Measurements from ENCODE around the gene NCAN. TPM values are rescaled to one million over a fixed set of nuclear protein-coding genes. Genes with fewer than 3 reads are reported as not detected.

The NCAN gene
- polyA plus RNA-seq, 3 donors = not detected

- peaks cover 0 to 8% of the 10 kb centered on the region in 2 donors for H3K27me3 ChIP-seq (ENCODE audit: control insufficient read depth in 2 of 2, insufficient read depth in 2 of 2, low read length in 2 of 2)
- Mint-ChIP-seq H3K27me3 (ENCODE audit: low read depth in 3 of 3) (peaks cover 8 to 20% (median 13%) of the 10 kb centered on the region in 3 donors), H3K4me1 (peaks cover 24% of the 10 kb centered on the region), H3K9me3 (peaks cover 0 to 3% (median 0%) of the 10 kb centered on the region in 7 donors), H3K36me3 (peaks cover 6 to 16% of the 10 kb centered on the region in 2 donors), H3K4me3 (peak overlapping the region; percentile 58 to 78), H3K27ac (no peak overlapping the region)
- H3K9me3 ChIP-seq (replicated peaks in 1 of 2; ENCODE audit: control insufficient read depth in 1 of 2, insufficient read depth in 1 of 2, low read length in 2 of 2) = no peaks in the 10 kb centered on the region
- intact Hi-C loops (cut with micrococcal nuclease) = no loop called here
- no peaks in the 10 kb centered on the region for H3K79me2 ChIP-seq (ENCODE audit: insufficient read depth, low read length)
- no peak for DNase-seq
- TF ChIP-seq CTCF (IDR thresholded peaks at IDR 0.05) = no peak
- no peak overlapping the region for H3K27ac ChIP-seq (ENCODE audit: low read depth in 1 of 2, low read length in 2 of 2)
- no peaks in the 10 kb centered on the region for H3K36me3 ChIP-seq (replicated peaks in 1 of 2; ENCODE audit: control insufficient read depth in 1 of 2, insufficient read depth in 2 of 2, low read length in 2 of 2)
- peaks cover 31% of the 10 kb centered on the region for H4K20me1 ChIP-seq (ENCODE audit: insufficient read depth, low read length)
- H3K4me1 ChIP-seq (ENCODE audit: control insufficient read depth in 1 of 2, insufficient read depth in 2 of 2, low read length in 2 of 2) = peaks cover 10 to 16% of the 10 kb centered on the region in 2 donors
- WGBS (ENCODE audit: insufficient coverage) = 86% methylated on average over 8 of the region's 9 CpGs
- peak overlapping the region in 1 of 3 experiments; percentile 53 for H3K4me3 ChIP-seq (replicated peaks in 1 of 3; ENCODE audit: low read depth in 2 of 3, low read length in 3 of 3)
- no peak overlapping the region for H2AFZ ChIP-seq (ENCODE audit: insufficient read depth, low read depth, low read length, poor library complexity, severe bottlenecking)
- no peak overlapping the region for H3K9ac ChIP-seq (ENCODE audit: insufficient read depth, low read length, poor library complexity, severe bottlenecking)
- peak overlapping the region; percentile 56 for H3K4me2 ChIP-seq (replicated peaks; ENCODE audit: extremely low read depth, low read length, poor library complexity, severe bottlenecking)
Observed at GRCh38 chr19:19169236-19170052, 42.3 kb upstream of the NCAN start.

- peak within 1 kb of the TSS; percentile 58 to 78 for H3K4me3 Mint-ChIP-seq
- H3K4me2 ChIP-seq (replicated peaks; ENCODE audit: extremely low read depth, low read length, poor library complexity, severe bottlenecking) = peak within 1 kb of the TSS; percentile 56
- H3K4me3 ChIP-seq (replicated peaks in 1 of 3; ENCODE audit: low read depth in 2 of 3, low read length in 3 of 3) = peak within 1 kb of the TSS in 1 of 3 experiments; percentile 53
- H4K20me1 ChIP-seq (ENCODE audit: insufficient read depth, low read length) = peaks cover 34% of the 10 kb centered on the region
- H3K27me3 ChIP-seq (ENCODE audit: control insufficient read depth in 2 of 2, insufficient read depth in 2 of 2, low read length in 2 of 2) = peaks cover 0 to 8% of the 10 kb centered on the region in 2 donors
- H3K27me3 Mint-ChIP-seq (ENCODE audit: low read depth in 3 of 3) = peaks cover 8 to 20% (median 12%) of the 10 kb centered on the region in 3 donors
- H3K9me3 Mint-ChIP-seq = peaks cover 0 to 3% (median 0%) of the 10 kb centered on the region in 7 donors
- peak; percentile 39 to 61 (median 47) for DNase-seq
- no peak within 1 kb of the TSS for H3K27ac ChIP-seq (ENCODE audit: low read depth in 1 of 2, low read length in 2 of 2)
- peak within 1 kb of the TSS in 3 of 7 donors; percentile 38 to 62 (median 56) for H3K27ac Mint-ChIP-seq
- peaks cover 10 to 16% of the 10 kb centered on the region in 2 donors for H3K4me1 ChIP-seq (ENCODE audit: control insufficient read depth in 1 of 2, insufficient read depth in 2 of 2, low read length in 2 of 2)
- 20% methylated on average over 56 of the region's 56 CpGs for WGBS (ENCODE audit: insufficient coverage)
- no peaks in the 10 kb centered on the region for H3K9me3 ChIP-seq (replicated peaks in 1 of 2; ENCODE audit: control insufficient read depth in 1 of 2, insufficient read depth in 1 of 2, low read length in 2 of 2)
- no peak for TF ChIP-seq CTCF (IDR thresholded peaks at IDR 0.05)
- peaks cover 6 to 16% of the 10 kb centered on the region in 2 donors for H3K36me3 Mint-ChIP-seq
- no peak within 1 kb of the TSS for H2AFZ ChIP-seq (ENCODE audit: insufficient read depth, low read depth, low read length, poor library complexity, severe bottlenecking)
- H3K79me2 ChIP-seq (ENCODE audit: insufficient read depth, low read length) = no peaks in the 10 kb centered on the region
- no peaks in the 10 kb centered on the region for H3K36me3 ChIP-seq (replicated peaks in 1 of 2; ENCODE audit: control insufficient read depth in 1 of 2, insufficient read depth in 2 of 2, low read length in 2 of 2)
- intact Hi-C loops (cut with micrococcal nuclease) = no loop called here
- no peak within 1 kb of the TSS for H3K9ac ChIP-seq (ENCODE audit: insufficient read depth, low read length, poor library complexity, severe bottlenecking)
- H3K4me1 Mint-ChIP-seq = peaks cover 24% of the 10 kb centered on the region
Observed at GRCh38 chr19:19170053-19170872, 41.5 kb upstream of the NCAN start, which contains the start of gene MEF2B. Gene MEF2B, minus strand, starts transcription at chr19:19170263. Its CDS starts 19,528 bp downstream, at chr19:19150735.
